ENCODE measurements around the gene LDLR. TPM values are rescaled to one million over a fixed set of nuclear protein-coding genes. Genes with fewer than 3 reads are reported as not detected.
"Not testable (repeated sequence)": the region's sequence is repeated elsewhere in the genome, so short reads cannot be mapped to it uniquely, and the experiment has no call there.

LDLR gene
- total RNA-seq, 6 donors from 2014 or later = 204 to 493 (median 234) TPM

DNA sequence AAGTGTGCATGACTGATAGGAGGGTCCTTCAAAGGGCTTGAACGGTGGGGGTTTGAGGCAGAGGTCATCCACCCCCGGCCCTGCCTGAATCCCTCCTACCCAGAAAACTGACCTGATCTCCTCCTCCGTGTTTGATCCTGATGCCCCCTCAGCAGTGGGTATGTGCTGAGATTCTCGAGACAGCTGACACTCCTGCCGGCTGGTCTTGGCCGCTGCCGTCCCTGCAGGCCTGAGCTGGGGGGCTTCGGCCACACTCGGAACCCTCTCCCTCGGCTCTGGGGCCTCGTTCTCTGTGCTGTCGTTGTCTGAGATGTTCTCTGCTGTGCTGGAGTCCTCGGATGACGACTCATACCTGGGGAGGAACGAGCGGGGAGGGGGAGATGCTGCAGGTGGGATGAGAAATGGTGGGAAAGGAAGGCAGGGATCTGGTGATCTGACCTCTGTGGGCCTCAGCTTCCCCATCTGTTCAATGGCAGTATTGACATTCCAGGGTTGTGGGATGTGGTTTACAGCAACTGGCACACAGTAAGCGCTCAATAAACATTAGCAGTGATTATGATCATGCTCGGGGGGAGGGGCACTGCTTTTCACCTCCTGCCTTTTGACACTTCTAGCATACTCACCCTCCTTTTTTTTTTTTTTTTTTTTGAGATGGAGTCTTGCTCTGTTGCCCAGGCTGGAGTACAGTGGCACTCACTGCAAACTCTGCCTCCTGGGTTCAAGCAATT, 87.4 kb downstream of the LDLR start:
- TF ChIP-seq POLR2A (IDR thresholded peaks at IDR 0.05) = no peak
- TF ChIP-seq EP300 (IDR thresholded peaks at IDR 0.05) = no peak
- TF ChIP-seq POLR2AphosphoS5 (IDR thresholded peaks at IDR 0.05) = no peak
- TF ChIP-seq, protein P1, sequence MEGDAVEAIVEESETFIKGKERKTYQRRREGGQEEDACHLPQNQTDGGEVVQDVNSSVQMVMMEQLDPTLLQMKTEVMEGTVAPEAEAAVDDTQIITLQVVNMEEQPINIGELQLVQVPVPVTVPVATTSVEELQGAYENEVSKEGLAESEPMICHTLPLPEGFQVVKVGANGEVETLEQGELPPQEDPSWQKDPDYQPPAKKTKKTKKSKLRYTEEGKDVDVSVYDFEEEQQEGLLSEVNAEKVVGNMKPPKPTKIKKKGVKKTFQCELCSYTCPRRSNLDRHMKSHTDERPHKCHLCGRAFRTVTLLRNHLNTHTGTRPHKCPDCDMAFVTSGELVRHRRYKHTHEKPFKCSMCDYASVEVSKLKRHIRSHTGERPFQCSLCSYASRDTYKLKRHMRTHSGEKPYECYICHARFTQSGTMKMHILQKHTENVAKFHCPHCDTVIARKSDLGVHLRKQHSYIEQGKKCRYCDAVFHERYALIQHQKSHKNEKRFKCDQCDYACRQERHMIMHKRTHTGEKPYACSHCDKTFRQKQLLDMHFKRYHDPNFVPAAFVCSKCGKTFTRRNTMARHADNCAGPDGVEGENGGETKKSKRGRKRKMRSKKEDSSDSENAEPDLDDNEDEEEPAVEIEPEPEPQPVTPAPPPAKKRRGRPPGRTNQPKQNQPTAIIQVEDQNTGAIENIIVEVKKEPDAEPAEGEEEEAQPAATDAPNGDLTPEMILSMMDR (IDR thresholded peaks at IDR 0.05) = no peak
- peaks cover 6 to 17% (median 15%) of the 10 kb centered on the region in 4 donors for H3K4me1 ChIP-seq
- no peaks in the 10 kb centered on the region for H3K9me3 ChIP-seq
- DNase-seq (peak in 1 of 2 donors; percentile 64), ATAC-seq (ENCODE audit: low FRiP score in 2 of 2) (no peak)
- no peak overlapping the region for H3K27ac ChIP-seq
- peaks cover 23 to 69% (median 59%) of the 10 kb centered on the region in 4 donors for H3K36me3 ChIP-seq
- no peaks in the 10 kb centered on the region for H3K27me3 ChIP-seq
- WGBS, 2 donors = 94 to 95% methylated on average over 18 of the region's 18 CpGs
- H3K4me3 ChIP-seq = no peak overlapping the region

DNA sequence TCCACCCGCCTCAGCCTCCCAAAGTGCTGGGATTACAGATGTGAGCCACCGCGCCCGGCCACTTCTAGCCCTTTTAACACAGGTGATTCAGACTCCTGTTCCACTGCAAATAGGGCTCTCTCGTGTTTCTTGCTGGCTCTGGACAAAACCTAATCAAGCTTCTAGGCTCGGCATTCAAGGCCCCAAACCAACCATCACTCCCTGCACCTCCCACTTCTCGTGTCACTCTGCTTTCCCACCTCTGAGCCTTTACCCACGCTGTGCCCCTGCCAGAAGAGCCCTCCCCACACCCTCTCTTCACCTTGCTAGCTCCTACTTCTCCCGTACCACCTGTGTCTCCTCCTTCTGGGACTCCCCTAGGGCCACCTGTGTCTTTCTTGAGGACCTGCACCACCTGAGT, 88.3 kb downstream of the LDLR start:
- ATAC-seq (ENCODE audit: low FRiP score in 2 of 2) = no peak
- WGBS, 2 donors = 93 to 94% methylated on average over 9 of the region's 9 CpGs
- Histone ChIP-seq H3K27me3 (no peaks in the 10 kb centered on the region), H3K4me1 (peaks cover 6 to 17% (median 15%) of the 10 kb centered on the region in 4 donors), H3K9me3 (no peaks in the 10 kb centered on the region), H3K4me3 (no peak overlapping the region), H3K27ac (no peak overlapping the region), H3K36me3 (peaks cover 23 to 62% (median 52%) of the 10 kb centered on the region in 4 donors)
- no peak for TF ChIP-seq EP300 (IDR thresholded peaks at IDR 0.05)
- TF ChIP-seq, protein P1 (IDR thresholded peaks at IDR 0.05) = no peak
- no peak for TF ChIP-seq POLR2A (IDR thresholded peaks at IDR 0.05)
- no peak for TF ChIP-seq POLR2AphosphoS5 (IDR thresholded peaks at IDR 0.05)
- no peak for DNase-seq

DNA sequence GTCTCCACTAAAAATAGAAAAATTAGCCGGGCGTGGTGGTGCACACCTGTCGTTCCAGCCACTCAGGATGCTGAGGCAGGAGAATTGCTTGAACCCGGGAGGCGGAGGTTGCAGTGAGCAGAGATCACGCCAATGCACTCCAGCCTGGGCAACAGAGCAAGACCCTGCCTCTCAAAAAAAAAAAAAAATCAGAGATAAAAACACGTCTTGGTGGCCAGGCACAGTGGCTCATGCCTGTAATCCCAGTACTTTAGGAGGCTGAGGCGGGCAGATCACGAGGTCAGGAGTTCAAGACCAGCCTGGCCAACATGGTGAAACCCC, 89.8 kb downstream of the LDLR start:
- not testable (repeated sequence) for H3K4me3 ChIP-seq; H3K27me3 ChIP-seq; DNase-seq; H3K9me3 ChIP-seq; ATAC-seq (ENCODE audit: low FRiP score in 2 of 2)
- 90 to 92% methylated on average over 9 of the region's 9 CpGs for WGBS, 2 donors
- Histone ChIP-seq H3K27ac (peak overlapping the region in 2 of 4 donors; percentile 35 to 45), H3K4me1 (peaks cover 6 to 20% (median 17%) of the 10 kb centered on the region in 4 donors), H3K36me3 (peaks cover 15 to 46% (median 38%) of the 10 kb centered on the region in 4 donors)

DNA sequence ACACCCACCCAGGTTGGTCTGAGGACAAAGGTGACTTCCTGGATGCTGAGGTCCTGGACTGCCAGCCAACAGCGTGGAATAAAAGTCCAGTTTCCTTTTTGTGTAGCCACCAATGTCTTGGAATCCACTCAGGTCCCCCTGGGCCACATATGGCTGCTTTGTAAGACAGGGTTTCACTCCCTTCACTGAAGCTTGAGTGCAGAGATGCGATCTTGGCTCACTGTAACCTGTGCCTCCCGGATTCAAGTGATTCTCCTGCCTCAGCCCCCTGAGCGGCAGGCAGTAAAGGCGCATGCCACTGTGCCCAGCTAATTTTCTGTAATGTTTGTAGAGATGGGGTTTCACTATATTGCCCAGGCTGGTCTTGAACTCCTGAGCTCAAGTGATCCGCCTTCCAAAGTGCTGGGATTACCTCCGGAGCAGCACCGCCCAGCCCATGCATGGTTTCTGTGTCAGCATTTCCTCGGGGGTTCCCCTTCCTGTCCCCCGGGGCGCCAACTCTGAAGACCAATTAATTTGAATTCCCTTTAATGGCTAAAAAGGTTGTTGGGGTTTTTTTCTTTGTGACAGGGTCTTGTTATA, 90.5 kb downstream of the LDLR start:
- Histone ChIP-seq H3K9me3 (no peaks in the 10 kb centered on the region), H3K27ac (peak overlapping the region in 3 of 4 donors; percentile 30 to 48 (median 45)), H3K4me1 (peaks cover 6 to 27% (median 24%) of the 10 kb centered on the region in 4 donors), H3K36me3 (peaks cover 10 to 39% (median 31%) of the 10 kb centered on the region in 4 donors), H3K27me3 (no peaks in the 10 kb centered on the region), H3K4me3 (no peak overlapping the region)
- DNase-seq (no peak), ATAC-seq (ENCODE audit: low FRiP score in 2 of 2) (no peak)
- WGBS, 2 donors = 53 to 61% methylated on average over 10 to 11 of the region's 11 CpGs
- TF ChIP-seq, protein P1 (IDR thresholded peaks at IDR 0.05) = no peak
- TF ChIP-seq POLR2A (IDR thresholded peaks at IDR 0.05) (no peak), EP300 (IDR thresholded peaks at IDR 0.05) (no peak), POLR2AphosphoS5 (IDR thresholded peaks at IDR 0.05) (no peak)

DNA sequence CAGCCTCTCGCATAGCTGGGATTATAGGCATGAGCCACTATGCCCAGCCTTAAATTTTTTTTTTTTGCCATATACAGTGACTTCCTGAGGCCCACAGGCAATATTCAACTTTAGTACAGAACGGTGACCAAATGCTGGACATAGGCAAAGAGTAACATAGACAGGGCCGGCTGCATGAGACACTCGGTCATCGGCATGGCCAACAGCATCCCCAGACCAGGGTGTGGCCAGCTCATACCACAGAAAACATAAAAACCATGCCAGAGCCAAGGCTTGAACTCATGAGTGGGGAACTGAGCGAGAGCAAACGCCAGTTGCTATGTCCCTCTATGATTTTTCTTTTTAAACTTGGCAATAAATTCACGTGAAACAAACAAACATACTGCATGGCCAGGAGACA, 91.1 kb downstream of the LDLR start:
- peak overlapping the region; percentile 30 to 48 (median 40) for H3K27ac ChIP-seq
- H3K27me3 ChIP-seq = no peaks in the 10 kb centered on the region
- H3K4me1 ChIP-seq = peaks cover 11 to 30% (median 28%) of the 10 kb centered on the region in 4 donors
- 73 to 78% methylated on average over 7 to 8 of the region's 8 CpGs for WGBS, 2 donors
- no peak overlapping the region for H3K4me3 ChIP-seq
- TF ChIP-seq POLR2AphosphoS5 (IDR thresholded peaks at IDR 0.05) (no peak), POLR2A (IDR thresholded peaks at IDR 0.05) (no peak), EP300 (IDR thresholded peaks at IDR 0.05) (no peak)
- TF ChIP-seq, protein P1 (IDR thresholded peaks at IDR 0.05) = no peak
- ATAC-seq (ENCODE audit: low FRiP score in 2 of 2) = peak in 1 of 2 donors; percentile 87
- H3K9me3 ChIP-seq = no peaks in the 10 kb centered on the region
- DNase-seq = no peak
- peaks cover 9 to 39% (median 30%) of the 10 kb centered on the region in 4 donors for H3K36me3 ChIP-seq

DNA sequence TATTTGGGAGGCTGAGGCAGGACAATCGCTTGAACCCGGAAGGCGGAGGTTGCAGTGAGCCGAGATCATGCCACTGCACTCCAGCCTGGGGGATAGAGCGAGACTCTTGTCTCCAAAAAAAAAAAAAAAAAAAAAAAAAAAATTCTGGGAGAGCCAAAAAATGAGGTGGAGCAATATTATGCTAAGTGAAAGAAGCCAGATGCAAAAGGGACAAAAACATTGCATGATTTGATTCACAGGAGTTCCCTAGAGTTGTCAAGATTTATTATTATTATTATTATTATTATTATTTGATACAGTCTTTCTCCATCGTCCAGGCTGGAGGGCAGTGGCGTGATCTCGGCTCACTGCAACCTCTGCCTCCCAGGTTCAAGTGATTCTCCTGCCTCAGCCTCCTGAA, 91.7 kb downstream of the LDLR start:
- peak in 1 of 2 donors; percentile 26 for ATAC-seq (ENCODE audit: low FRiP score in 2 of 2)

More for the DNA sequence above, 91.7 kb downstream of the LDLR start:
- H3K4me3 ChIP-seq, DNase-seq, H3K27me3 ChIP-seq, H3K9me3 ChIP-seq: not testable (repeated sequence)
- peaks cover 9 to 39% (median 26%) of the 10 kb centered on the region in 4 donors for H3K36me3 ChIP-seq
- 66 to 96% methylated on average over 8 of the region's 8 CpGs for WGBS, 2 donors
- H3K27ac ChIP-seq = peak overlapping the region in 2 of 4 donors; percentile 45 to 48
- peaks cover 14 to 35% (median 32%) of the 10 kb centered on the region in 4 donors for H3K4me1 ChIP-seq

Data from upper lobe of left lung (tissue), 6 donors.